A673 (cell line): ENCODE results near the gene EEF2KMT. TPM values are rescaled to one million over a fixed set of nuclear protein-coding genes. Genes with fewer than 3 reads are reported as not detected.

Experiments
- BruUV-seq: library from RNA; stranded (reverse); fragments of 400-500 nt; replicated peaks from 2 replicates; lab custom pipeline; 2021; lab: Mats Ljungman, UMichigan
- CTCF ChIA-PET: fragments of 300-600 bp; sonication (Branson Sonifier 250); formaldehyde crosslinking; loops from one replicate; lab custom pipeline; 2022; ENCODE audit warnings: antibody characterized with exemption; lab: Charles Lee
- POLR2A ChIA-PET: fragments of 300-600 bp; sonication (Branson Sonifier 250); formaldehyde crosslinking; loops from one replicate; lab custom pipeline; 2022; ENCODE audit warnings: antibody characterized with exemption; ENCODE audit not compliant: low non-redundant PET; lab: Charles Lee
- DNase-seq: peaks from one replicate; pipeline ENCODE4 v3.0.0-alpha.2; 2015; ENCODE audit warnings: low spot score
- H3K27ac ChIP-seq: fragments of 200-600 bp; sonication (generic); 2 replicates; pipeline ENCODE4 v1.5.1; 2016; ENCODE audit warnings: mixed run types, low read depth, mild to moderate bottlenecking, mixed read lengths, antibody characterized with exemption, low read length; ENCODE audit not compliant: poor library complexity, severe bottlenecking
- H3K27me3 ChIP-seq: fragments of 200-600 bp; sonication (generic); replicated peaks from 2 replicates; pipeline ENCODE4 v1.6.1; 2017; ENCODE audit warnings: mixed run types, low read depth, mild to moderate bottlenecking, mixed read lengths, antibody characterized with exemption, low read length; ENCODE audit not compliant: insufficient read depth, poor library complexity
- H3K36me3 ChIP-seq: fragments of 200-600 bp; sonication (generic); 2 replicates; pipeline ENCODE4 v1.6.1; 2016; ENCODE audit warnings: mixed run types, mild to moderate bottlenecking, mixed read lengths, antibody characterized with exemption, low read length; ENCODE audit not compliant: insufficient read depth, poor library complexity, severe bottlenecking
- H3K4me1 ChIP-seq: fragments of 200-600 bp; sonication (generic); 2 replicates; pipeline ENCODE4 v1.6.1; 2017; ENCODE audit warnings: mixed run types, mild to moderate bottlenecking, mixed read lengths, antibody characterized with exemption, low read length; ENCODE audit not compliant: insufficient read depth, poor library complexity, severe bottlenecking
- H3K4me3 ChIP-seq: fragments of 200-600 bp; sonication (generic); 2 replicates; pipeline ENCODE4 v1.5.1; 2016; ENCODE audit warnings: low read depth, mixed run types, mild to moderate bottlenecking, mixed read lengths, low read length; ENCODE audit not compliant: poor library complexity, severe bottlenecking
- H3K9me3 ChIP-seq: fragments of 200-600 bp; sonication (generic); 2 replicates; pipeline ENCODE4 v1.6.1; 2016; ENCODE audit warnings: mixed run types, low read depth, mild to moderate bottlenecking, mixed read lengths, antibody characterized with exemption, low read length; ENCODE audit not compliant: poor library complexity, severe bottlenecking
- EZH2 ChIP-seq: fragments of 200-600 bp; sonication (generic); IDR thresholded peaks from 2 replicates; pipeline ENCODE4 v1.6.1; 2017; ENCODE audit warnings: borderline replicate concordance, low read depth, mild to moderate bottlenecking, mixed read lengths, antibody characterized with exemption, low read length; ENCODE audit not compliant: poor library complexity, severe bottlenecking
- intact Hi-C: fragments of 100-400 bp; cut with micrococcal nuclease; formaldehyde crosslinking; loops from one replicate; pipeline ENCODE4 v1.10.0; 2022; ENCODE audit not compliant: unreplicated experiment
- total RNA-seq: library from RNA; stranded (reverse); gene quantifications from 2 replicates; pipeline ENCODE4 v1.2.3, GENCODE V29; 2021
- TF ChIP-seq, protein P1 (sequence below): fragments of 300-800, 200-600 bp; sonication (generic); conservative IDR thresholded peaks from 2 replicates; pipeline ENCODE4 v1.5.1; 2017; ENCODE audit warnings: low read depth, mild to moderate bottlenecking, antibody characterized with exemption, low read length, moderate library complexity, mixed read lengths

The EEF2KMT gene
- total RNA-seq, 1 experiment from 2014 or later: 21.4 TPM

DNA sequence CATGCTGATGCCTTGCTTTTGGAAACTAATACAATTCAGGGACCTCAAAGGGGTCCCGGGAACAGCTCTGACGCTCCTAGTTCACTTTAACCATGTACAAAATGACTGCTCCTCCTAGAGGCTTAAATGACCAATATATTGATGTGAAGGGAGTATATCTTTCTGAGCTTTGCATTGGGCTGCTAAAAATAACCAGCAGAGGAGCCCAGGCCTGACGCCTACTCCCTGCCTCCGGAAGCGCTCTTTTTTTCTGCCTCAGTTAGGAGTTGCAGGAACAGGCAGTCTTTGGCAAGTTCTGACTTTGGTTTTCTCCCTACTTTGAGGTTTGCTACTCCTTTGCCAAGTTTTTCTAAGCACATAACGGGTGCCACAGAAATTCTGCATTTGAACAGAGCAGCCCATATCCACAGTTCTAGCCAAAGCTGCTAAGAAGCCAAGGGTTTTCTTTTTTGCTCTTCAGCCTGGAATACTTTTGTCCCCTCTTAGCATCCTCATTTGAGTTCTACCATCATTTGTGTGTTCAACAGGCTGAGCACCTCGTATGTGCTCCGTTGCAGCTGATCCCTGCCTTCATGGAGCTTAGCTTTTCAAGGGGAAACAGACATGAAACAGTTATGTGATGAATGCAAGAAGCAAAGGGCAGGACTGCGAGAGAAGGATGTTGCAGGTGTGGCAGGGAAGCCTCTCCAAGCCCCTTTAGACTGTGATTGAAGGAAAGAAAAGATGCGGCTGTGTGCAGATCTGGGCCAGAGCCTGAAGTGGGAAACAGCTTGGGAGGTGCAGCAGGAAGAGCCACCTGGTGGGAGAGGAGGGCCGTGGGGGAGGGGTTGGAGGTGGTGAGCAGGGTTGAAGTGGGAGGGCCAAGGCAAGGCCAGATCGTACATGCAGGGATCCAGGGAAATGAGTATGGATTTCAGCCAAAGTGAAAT is 61.1 kb downstream of the EEF2KMT start:
- Histone ChIP-seq H3K9me3 (no peaks in the 10 kb centered on the region), H3K36me3 (no peaks in the 10 kb centered on the region), H3K27ac (no peak overlapping the region), H3K4me3 (no peak overlapping the region), H3K4me1 (peaks cover 12% of the 10 kb centered on the region), H3K27me3 (peaks cover 19% of the 10 kb centered on the region)
- POLR2A ChIA-PET: no interaction called here
- TF ChIP-seq, protein P1, sequence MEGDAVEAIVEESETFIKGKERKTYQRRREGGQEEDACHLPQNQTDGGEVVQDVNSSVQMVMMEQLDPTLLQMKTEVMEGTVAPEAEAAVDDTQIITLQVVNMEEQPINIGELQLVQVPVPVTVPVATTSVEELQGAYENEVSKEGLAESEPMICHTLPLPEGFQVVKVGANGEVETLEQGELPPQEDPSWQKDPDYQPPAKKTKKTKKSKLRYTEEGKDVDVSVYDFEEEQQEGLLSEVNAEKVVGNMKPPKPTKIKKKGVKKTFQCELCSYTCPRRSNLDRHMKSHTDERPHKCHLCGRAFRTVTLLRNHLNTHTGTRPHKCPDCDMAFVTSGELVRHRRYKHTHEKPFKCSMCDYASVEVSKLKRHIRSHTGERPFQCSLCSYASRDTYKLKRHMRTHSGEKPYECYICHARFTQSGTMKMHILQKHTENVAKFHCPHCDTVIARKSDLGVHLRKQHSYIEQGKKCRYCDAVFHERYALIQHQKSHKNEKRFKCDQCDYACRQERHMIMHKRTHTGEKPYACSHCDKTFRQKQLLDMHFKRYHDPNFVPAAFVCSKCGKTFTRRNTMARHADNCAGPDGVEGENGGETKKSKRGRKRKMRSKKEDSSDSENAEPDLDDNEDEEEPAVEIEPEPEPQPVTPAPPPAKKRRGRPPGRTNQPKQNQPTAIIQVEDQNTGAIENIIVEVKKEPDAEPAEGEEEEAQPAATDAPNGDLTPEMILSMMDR: no peak
- TF ChIP-seq EZH2: no peak
- BruUV-seq: no TSS peak
- DNase-seq: no peak
- intact Hi-C loops: no loop called here
- CTCF ChIA-PET: no interaction called here

DNA sequence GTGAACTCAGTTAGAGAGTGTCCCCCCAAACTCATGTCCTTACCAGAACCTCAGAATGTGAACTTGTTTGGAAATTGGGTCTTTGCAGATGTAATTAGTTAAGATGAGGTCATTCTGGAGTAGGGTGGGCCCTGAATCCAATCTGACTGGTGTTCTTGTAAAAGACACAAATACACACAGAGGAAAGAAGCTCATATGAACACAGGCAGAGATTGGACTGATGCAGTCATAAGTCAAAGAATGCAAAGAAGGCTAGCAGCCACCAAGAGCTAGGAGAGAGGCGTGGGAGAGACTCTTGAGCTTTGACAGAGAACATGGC is 61.7 kb downstream of the EEF2KMT start:
- Histone ChIP-seq H3K9me3 (no peaks in the 10 kb centered on the region), H3K4me1 (peaks cover 12% of the 10 kb centered on the region), H3K36me3 (no peaks in the 10 kb centered on the region), H3K4me3 (no peak overlapping the region), H3K27ac (no peak overlapping the region), H3K27me3 (peaks cover 13% of the 10 kb centered on the region)
- POLR2A ChIA-PET: no interaction called here
- TF ChIP-seq, protein P1: no peak
- TF ChIP-seq EZH2: no peak
- CTCF ChIA-PET: no interaction called here
- intact Hi-C loops: no loop called here
- no peak for DNase-seq
- no TSS peak for BruUV-seq

Other genes with a start within 250 kb of the EEF2KMT start
- gene PPL, start 160.6 kb downstream of the EEF2KMT start, total RNA-seq: 0.04 and 0.42 TPM in 2 replicates
- 0.04 TPM in 1 of 2 replicates, not detected in the other for gene SEC14L5, start 139.5 kb downstream of the EEF2KMT start, total RNA-seq
- 11.7 and 11.9 TPM in 2 replicates for gene NAGPA, start 63.9 kb downstream of the EEF2KMT start, total RNA-seq
- gene C16orf89, start 31.8 kb downstream of the EEF2KMT start, total RNA-seq: not detected in 2 replicates
- 29.5 and 29.8 TPM in 2 replicates for gene ALG1, start 26.0 kb downstream of the EEF2KMT start, total RNA-seq